B cell (primary cell): ENCODE data around the gene ZNF518B. TPM values are rescaled to one million over a fixed set of nuclear protein-coding genes. Genes with fewer than 3 reads are reported as not detected.

Experiments used
- ATAC-seq: fragments of 200-7000 bp; cut with Tn5 transposase; one replicate; pipeline ENCODE4 v1.10.0; 2021; ENCODE audit warnings: low read depth, mild to moderate bottlenecking, moderate number of reproducible peaks, moderate library complexity
- CTCF ChIA-PET: fragments of 350-600 bp; sonication (Branson Sonifier 250); formaldehyde crosslinking; loops from one replicate; lab custom pipeline; 2021; ENCODE audit warnings: antibody characterized with exemption, inconsistent platforms; lab: Charles Lee
- POLR2A ChIA-PET: fragments of 350-600 bp; sonication (Branson Sonifier 250); formaldehyde crosslinking; loops from one replicate; lab custom pipeline; 2021; ENCODE audit warnings: antibody characterized with exemption; lab: Charles Lee
- DNase-seq: peaks from one replicate; pipeline ENCODE4 v3.0.0; 2013
- H2AFZ ChIP-seq: 2 replicates; pipeline ENCODE4 v1.6.1; 2012; ENCODE audit warnings: mild to moderate bottlenecking, low read depth, low read length; ENCODE audit not compliant: insufficient read depth, poor library complexity, severe bottlenecking
- H3K27ac ChIP-seq, 2 donors: 1 replicate in 1 of 2; 2 replicates in 1 of 2; pipeline ENCODE4 v1.5.1; 2012 to 2013; ENCODE audit warnings: low read length in 2 of 2, mild to moderate bottlenecking in 2 of 2, moderate library complexity in 1 of 2
- H3K27me3 ChIP-seq, 4 experiments: fragments of 200-600 bp in 1 of 4; sonication (generic) in 1 of 4; replicated peaks in 1 of 4; 1 replicate in 2 of 4; 2 replicates in 2 of 4; pipeline versions ENCODE4 v1.6.1 to v1.7.0; 2013 to 2016; ENCODE audit warnings: low read length in 3 of 4, mild to moderate bottlenecking in 2 of 4, mixed read lengths in 1 of 4, moderate library complexity in 1 of 4; ENCODE audit not compliant: insufficient read depth in 4 of 4, control insufficient read depth in 3 of 4; ENCODE audit errors: control extremely low read depth in 1 of 4
- H3K36me3 ChIP-seq, 2 experiments: replicated peaks in 1 of 2; 1 replicate in 1 of 2; 2 replicates in 1 of 2; pipeline versions ENCODE4 v1.6.1 to v1.7.1; 2013; ENCODE audit warnings: low read length in 1 of 2; ENCODE audit not compliant: insufficient read depth in 2 of 2, control insufficient read depth in 1 of 2; ENCODE audit errors: control extremely low read depth in 1 of 2, extremely low read depth in 1 of 2
- H3K4me1 ChIP-seq, 2 donors: fragments of 200-600 bp in 1 of 2; sonication (generic) in 1 of 2; 1 replicate in 1 of 2; 2 replicates in 1 of 2; pipeline versions ENCODE4 v1.5.1 to v1.6.1; 2013 to 2017; ENCODE audit warnings: low read length in 2 of 2; ENCODE audit not compliant: control insufficient read depth in 2 of 2, insufficient read depth in 2 of 2
- H3K4me2 ChIP-seq: replicated peaks from 2 replicates; pipeline ENCODE3; 2012; ENCODE audit warnings: mild to moderate bottlenecking, low read depth, low read length; ENCODE audit not compliant: poor library complexity, severe bottlenecking
- H3K4me3 ChIP-seq, 5 experiments: fragments of 200-600 bp in 1 of 5; sonication (generic) in 1 of 5; 1 replicate in 3 of 5; 2 replicates in 2 of 5; pipeline versions ENCODE4 v1.5.1 to v1.7.0; 2011 to 2016; ENCODE audit warnings: low read length in 4 of 5, mild to moderate bottlenecking in 4 of 5, low read depth in 2 of 5, control low read depth in 1 of 5, moderate library complexity in 1 of 5; ENCODE audit not compliant: insufficient read depth in 1 of 5; ENCODE audit errors: control extremely low read depth in 1 of 5, extremely low read depth in 1 of 5
- H3K79me2 ChIP-seq: fragments of 200-600 bp; sonication (generic); one replicate; pipeline ENCODE4 v1.6.0; 2016; ENCODE audit warnings: low read length; ENCODE audit not compliant: control insufficient read depth, insufficient read depth
- H3K9ac ChIP-seq: fragments of 200-600 bp; sonication (generic); 2 replicates; pipeline ENCODE4 v1.6.1; 2017; ENCODE audit warnings: mild to moderate bottlenecking, low read length, moderate library complexity
- H3K9me3 ChIP-seq, 3 donors: one replicate each; pipeline versions ENCODE4 v1.6.1 to v1.7.1; 2013; ENCODE audit warnings: low read length in 2 of 3; ENCODE audit not compliant: control insufficient read depth in 2 of 3, insufficient read depth in 1 of 3; ENCODE audit errors: control extremely low read depth in 1 of 3
- H4K20me1 ChIP-seq: 2 replicates; pipeline ENCODE4 v1.6.0; 2012; ENCODE audit warnings: mild to moderate bottlenecking, low read length; ENCODE audit not compliant: insufficient read depth, control insufficient read depth, poor library complexity, severe bottlenecking
- H3K27ac Mint-ChIP-seq: one replicate; pipeline ENCODE4 v1.8.0; 2021; ENCODE audit warnings: mixed read lengths
- H3K27me3 Mint-ChIP-seq: one replicate; pipeline ENCODE4 v1.8.0; 2021; ENCODE audit warnings: mixed read lengths
- H3K4me1 Mint-ChIP-seq: one replicate; pipeline ENCODE4 v1.8.0; 2021; ENCODE audit warnings: mixed read lengths
- H3K4me3 Mint-ChIP-seq: one replicate; pipeline ENCODE4 v1.8.0; 2021; ENCODE audit warnings: mixed read lengths
- H3K9me3 Mint-ChIP-seq: one replicate; pipeline ENCODE4 v1.8.0; 2022; ENCODE audit warnings: mixed read lengths; ENCODE audit not compliant: insufficient read depth
- EZH2 ChIP-seq: IDR thresholded peaks from 2 replicates; pipeline ENCODE4 v1.6.1; 2012; ENCODE audit warnings: borderline replicate concordance, low read depth, mild to moderate bottlenecking, moderate library complexity, low read length; ENCODE audit not compliant: insufficient read depth, poor library complexity, severe bottlenecking
- WGBS: methylation state at CpG from one replicate; pipeline ENCODE4 v1.1.5; 2013; ENCODE audit warnings: missing lambda C conversion rate; ENCODE audit not compliant: insufficient coverage; 5-methylcytosine and 5-hydroxymethylcytosine counted together
- intact Hi-C: fragments of 100-400 bp; cut with micrococcal nuclease; formaldehyde crosslinking; loops from one replicate; pipeline ENCODE4 v1.10.0; 2022
- polyA plus RNA-seq: library from polyadenylated mRNA; depleted of rRNA; stranded (reverse); fragments of >200 nt; gene quantifications from 2 replicates; pipeline ENCODE4 v1.2.3, GENCODE V29; 2012
- total RNA-seq, 2 donors: library from RNA; stranded (reverse); fragments of 120-200 nt in 1 of 2; gene quantifications; 1 replicate in 1 of 2; 2 replicates in 1 of 2; pipeline versions ENCODE4 v1.2.3 to v1.2.4, GENCODE V29; 2013 to 2022
- TF ChIP-seq, protein P1 (sequence below): fragments of 200-600 bp; IDR thresholded peaks from one replicate; pipeline ENCODE4 v1.8.0; 2022; ENCODE audit warnings: antibody characterized with exemption, mild to moderate bottlenecking

The ZNF518B gene
- total and polyA plus RNA-seq, 2 donors (not counting 1 experiment from before 2014, with no cell fraction given) = 9.1 to 39.8 TPM

DNA sequence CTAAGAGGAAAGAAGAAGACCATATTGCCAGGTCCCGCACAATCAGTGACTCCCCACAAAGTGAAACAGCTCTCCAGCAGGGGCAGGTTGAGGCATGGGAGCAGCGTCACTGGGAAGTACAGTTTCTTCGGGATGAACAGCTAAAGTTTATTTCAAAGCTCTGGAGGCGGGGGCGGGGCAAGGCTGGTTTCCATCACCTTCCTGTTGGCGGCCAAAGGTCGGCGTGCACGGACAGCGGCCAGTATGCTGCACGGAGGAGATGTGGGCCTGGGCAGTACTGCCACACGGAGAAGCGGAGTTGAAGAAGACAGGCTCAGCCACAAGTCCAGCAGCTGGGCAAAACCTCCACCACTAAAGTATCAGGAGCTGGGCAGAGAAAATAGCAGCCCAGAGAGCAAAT is 951 bp upstream of the ZNF518B start:
- ChIA-PET CTCF (interaction anchor here (1.4 kb wide), 1 partner anchor 9 kb away, joined by 4 read pairs; no protein-coding TSS in a partner anchor), POLR2A (no interaction called here)
- H3K4me3 ChIP-seq = no peak overlapping the region
- Mint-ChIP-seq H3K4me3 (peak overlapping the region; percentile 76), H3K27ac (no peak overlapping the region), H3K4me1 (peaks cover 37% of the 10 kb centered on the region), H3K9me3 (no peaks in the 10 kb centered on the region), H3K27me3 (peaks cover 28% of the 10 kb centered on the region)
- intact Hi-C loops = loop anchor here (5.0 kb wide), 1 partner anchor 46 kb away; no protein-coding TSS in a partner anchor
- H3K4me1 ChIP-seq = peaks cover 19 to 27% of the 10 kb centered on the region in 2 donors
- peak overlapping the region; percentile 89 for H3K4me2 ChIP-seq
- TF ChIP-seq EZH2 = no peak
- TF ChIP-seq, protein P1, sequence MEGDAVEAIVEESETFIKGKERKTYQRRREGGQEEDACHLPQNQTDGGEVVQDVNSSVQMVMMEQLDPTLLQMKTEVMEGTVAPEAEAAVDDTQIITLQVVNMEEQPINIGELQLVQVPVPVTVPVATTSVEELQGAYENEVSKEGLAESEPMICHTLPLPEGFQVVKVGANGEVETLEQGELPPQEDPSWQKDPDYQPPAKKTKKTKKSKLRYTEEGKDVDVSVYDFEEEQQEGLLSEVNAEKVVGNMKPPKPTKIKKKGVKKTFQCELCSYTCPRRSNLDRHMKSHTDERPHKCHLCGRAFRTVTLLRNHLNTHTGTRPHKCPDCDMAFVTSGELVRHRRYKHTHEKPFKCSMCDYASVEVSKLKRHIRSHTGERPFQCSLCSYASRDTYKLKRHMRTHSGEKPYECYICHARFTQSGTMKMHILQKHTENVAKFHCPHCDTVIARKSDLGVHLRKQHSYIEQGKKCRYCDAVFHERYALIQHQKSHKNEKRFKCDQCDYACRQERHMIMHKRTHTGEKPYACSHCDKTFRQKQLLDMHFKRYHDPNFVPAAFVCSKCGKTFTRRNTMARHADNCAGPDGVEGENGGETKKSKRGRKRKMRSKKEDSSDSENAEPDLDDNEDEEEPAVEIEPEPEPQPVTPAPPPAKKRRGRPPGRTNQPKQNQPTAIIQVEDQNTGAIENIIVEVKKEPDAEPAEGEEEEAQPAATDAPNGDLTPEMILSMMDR = no peak
- H3K36me3 ChIP-seq = peaks cover 0 to 7% of the 10 kb centered on the region in 2 experiments
- H3K79me2 ChIP-seq = peaks cover 16% of the 10 kb centered on the region
- peaks cover 13% of the 10 kb centered on the region for H4K20me1 ChIP-seq
- WGBS = 77% methylated on average over 11 of the region's 13 CpGs
- peaks cover 0 to 38% (median 14%) of the 10 kb centered on the region in 4 experiments for H3K27me3 ChIP-seq
- H2AFZ ChIP-seq = no peak overlapping the region
- no peak overlapping the region for H3K9ac ChIP-seq
- ATAC-seq (no peak), DNase-seq (peak; percentile 12)
- peaks cover 0 to 28% (median 0%) of the 10 kb centered on the region in 3 donors for H3K9me3 ChIP-seq
- no peak overlapping the region for H3K27ac ChIP-seq

DNA sequence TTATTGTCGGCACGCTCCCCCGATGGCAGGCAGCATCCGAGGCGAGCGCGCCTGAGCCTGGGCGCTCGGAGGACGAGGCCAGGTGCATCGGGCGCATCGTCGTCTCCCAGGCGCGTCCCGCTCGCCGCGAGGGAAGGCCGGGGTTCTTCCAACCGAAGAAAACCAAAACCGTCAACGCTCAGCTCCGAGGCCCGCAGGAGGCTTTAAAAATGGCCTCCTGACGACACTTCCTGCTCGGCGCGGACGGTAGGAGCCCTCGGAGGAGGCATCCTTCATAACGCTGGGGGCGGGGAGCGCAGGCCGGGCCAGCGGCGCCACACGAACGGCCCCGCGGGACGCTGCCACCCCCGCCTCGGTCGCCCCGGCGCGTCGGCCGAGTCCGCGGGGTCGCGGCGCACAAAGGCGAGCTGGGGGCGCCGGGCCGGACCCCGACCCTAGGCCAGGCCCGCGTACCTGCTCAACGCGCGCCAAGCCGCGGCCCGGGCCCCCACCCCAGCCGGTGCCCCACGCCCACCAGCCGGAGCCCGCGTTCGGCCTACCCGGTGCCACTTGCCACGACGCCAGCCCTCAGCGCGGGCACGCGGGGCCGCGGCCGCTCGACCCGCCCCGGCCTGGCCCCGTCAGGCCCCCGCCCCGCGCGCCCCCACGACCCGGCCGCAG is 501 bp downstream of the ZNF518B start:
- no peak for TF ChIP-seq EZH2
- TF ChIP-seq, protein P1 = no peak
- peak overlapping the region; percentile 89 for H3K4me3 Mint-ChIP-seq
- H3K27me3 ChIP-seq = peaks cover 0 to 24% (median 3%) of the 10 kb centered on the region in 4 experiments
- H3K4me3 ChIP-seq = peak overlapping the region; percentile 40 to 75 (median 61)
- peak overlapping the region; percentile 78 for H3K9ac ChIP-seq
- peaks cover 20% of the 10 kb centered on the region for H4K20me1 ChIP-seq
- POLR2A ChIA-PET = interaction anchor here (1.2 kb wide), 1 partner anchor 339 kb away, joined by 14 read pairs; the partner anchor contains the start of gene WDR1
- peaks cover 15 to 24% of the 10 kb centered on the region in 2 donors for H3K4me1 ChIP-seq
- H3K79me2 ChIP-seq = peaks cover 24% of the 10 kb centered on the region
- DNase-seq = peak; percentile 82
- 6% methylated on average over 96 of the region's 96 CpGs for WGBS
- intact Hi-C loops = loop anchor here (1.0 to 5.0 kb wide), 3 partner anchors 44 to 438 kb away; no protein-coding TSS in a partner anchor
- H3K27ac Mint-ChIP-seq = peak overlapping the region; percentile 91
- peak; percentile 52 for ATAC-seq
- peak overlapping the region; percentile 89 for H3K4me2 ChIP-seq
- peaks cover 1 to 13% of the 10 kb centered on the region in 2 experiments for H3K36me3 ChIP-seq
- no peaks in the 10 kb centered on the region for H3K9me3 Mint-ChIP-seq
- H3K27me3 Mint-ChIP-seq = peaks cover 15% of the 10 kb centered on the region
- H2AFZ ChIP-seq = peak overlapping the region; percentile 96
- H3K27ac ChIP-seq = peak overlapping the region; percentile 49 to 79
- peaks cover 35% of the 10 kb centered on the region for H3K4me1 Mint-ChIP-seq
- CTCF ChIA-PET = no interaction called here
- peaks cover 0 to 23% (median 0%) of the 10 kb centered on the region in 3 donors for H3K9me3 ChIP-seq
